NCI-H526 treated with DMSO at 0.1 percent for 48 hours (cell line): ENCODE data around the gene SLC7A1.

Source experiments
- DNase-seq: peaks from one replicate; lab custom pipeline; 2025; lab: John Stamatoyannopoulos, UW

SLC7A1 gene

DNA sequence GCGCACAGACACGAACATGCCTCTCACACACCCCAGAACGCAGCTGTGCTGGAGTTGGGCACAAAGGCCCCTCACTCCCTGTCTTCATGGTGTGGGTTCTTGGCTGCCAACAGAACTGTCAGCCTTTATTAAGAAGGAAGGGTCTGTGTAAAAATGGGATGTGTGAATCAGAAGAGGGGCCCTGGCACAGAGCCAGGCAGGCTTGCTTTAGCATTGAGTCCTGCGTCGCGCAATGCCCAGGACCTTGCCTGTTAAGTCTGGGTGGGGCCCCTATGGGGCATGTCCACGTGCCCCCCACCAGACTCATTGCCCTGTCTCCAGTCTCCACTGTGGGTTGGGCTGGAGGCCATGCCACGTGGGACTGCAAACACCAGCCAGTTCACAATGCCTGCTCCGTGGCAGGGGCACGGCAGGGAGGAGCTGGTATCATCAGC is 84.8 kb downstream of the SLC7A1 start:
- no peak for DNase-seq

DNA sequence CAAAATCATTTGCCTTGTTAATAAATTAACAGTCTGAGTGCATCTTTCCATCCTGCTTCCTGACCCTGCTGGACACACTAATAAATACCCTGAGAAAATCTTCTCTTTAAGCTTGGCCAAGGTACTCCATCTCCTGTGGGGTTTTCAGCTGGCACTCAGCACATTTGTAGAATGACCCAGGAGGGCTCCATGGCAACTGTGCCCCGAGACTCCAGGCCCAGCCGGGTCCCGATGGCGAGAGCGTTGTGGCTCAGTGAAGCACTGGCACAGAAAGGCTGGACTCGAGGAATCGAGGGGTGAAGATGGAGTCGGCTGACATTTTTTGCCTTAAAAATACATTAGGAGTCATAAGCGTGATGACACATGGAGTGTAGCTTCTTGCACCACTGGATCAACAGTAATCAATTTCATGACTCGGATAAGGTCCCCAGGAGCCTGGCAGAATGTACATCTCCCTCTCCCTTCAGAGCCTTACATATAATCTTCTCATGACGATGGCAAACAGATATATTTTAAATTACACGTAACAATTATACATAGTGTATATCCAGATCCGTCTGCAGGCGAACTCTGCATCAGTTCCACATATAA is 85.4 kb downstream of the SLC7A1 start:
- no peak for DNase-seq

DNA sequence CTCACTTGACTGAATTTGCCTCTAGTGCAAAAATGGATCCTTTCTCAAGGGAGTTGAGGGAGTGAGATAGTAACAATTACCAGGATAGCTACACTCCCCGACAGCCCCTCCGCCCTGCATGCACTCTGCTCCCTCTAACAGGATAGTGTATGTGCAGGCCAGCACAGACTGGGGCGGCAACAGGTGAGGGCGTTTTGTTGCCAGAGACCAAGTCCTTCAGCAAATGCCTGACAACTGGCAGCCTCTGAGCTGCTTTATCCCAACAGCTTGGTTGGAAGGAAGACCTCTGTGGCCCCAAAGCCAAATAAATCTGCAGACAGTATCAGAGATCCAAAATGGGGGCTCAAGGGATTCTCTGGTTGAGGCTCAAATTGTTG is 86.6 kb downstream of the SLC7A1 start:
- DNase-seq: no peak

DNA sequence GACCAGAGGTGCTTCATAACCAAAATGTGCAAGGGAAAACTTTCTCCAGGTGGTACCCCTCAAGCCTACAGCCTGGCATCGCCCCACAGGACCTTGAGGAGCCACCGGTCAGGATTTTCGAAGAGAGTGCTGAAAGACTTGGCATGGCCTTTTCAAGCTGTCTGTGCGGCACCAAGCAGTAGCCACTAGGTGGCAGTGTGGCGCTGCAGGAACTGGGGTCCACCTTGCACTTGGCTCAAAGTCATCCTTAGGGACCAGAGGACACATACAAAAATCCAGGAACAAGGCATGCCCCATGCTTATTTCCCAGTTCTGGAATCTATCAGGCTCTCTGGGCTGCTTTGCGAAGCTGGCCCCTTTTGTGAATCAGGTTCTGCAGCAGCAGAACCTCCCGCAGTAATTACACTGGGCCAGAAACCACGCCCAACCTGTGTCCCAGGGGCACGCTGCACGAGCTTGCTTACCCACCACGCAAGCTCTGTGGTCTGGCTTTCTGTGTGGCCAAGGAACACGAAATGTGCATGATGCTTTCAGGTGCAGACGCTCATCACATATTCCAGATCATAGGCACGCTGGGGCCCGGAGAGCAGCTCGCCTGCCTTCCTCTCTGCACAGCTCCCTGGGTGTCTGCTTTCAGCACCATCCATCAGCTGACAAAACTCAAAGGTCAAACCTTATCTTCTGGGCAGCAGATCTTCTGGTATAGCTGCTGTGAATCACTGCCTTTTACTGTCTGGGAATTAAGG is 87.2 kb downstream of the SLC7A1 start:
- peak; percentile 70 for DNase-seq

DNA sequence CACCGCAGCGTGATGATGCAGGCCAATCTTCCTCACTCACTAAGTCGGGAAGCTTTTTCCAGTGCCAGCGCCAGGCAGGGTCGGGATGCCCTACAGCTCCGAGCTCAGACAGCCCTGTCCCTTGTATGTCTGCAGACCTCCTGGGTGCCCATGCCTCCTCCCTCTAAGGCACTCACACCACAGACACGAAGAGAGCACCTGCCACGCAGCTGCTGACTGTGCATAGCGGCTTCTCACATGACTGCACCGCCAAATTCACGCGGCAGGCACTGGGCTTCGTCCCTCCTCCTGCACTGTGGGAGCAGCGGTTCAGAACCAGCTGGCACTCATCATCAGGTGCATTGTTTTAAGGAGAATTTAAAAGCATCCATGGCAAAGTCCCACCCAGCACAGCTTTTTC is 88.1 kb downstream of the SLC7A1 start:
- peak; percentile 74 for DNase-seq

DNA sequence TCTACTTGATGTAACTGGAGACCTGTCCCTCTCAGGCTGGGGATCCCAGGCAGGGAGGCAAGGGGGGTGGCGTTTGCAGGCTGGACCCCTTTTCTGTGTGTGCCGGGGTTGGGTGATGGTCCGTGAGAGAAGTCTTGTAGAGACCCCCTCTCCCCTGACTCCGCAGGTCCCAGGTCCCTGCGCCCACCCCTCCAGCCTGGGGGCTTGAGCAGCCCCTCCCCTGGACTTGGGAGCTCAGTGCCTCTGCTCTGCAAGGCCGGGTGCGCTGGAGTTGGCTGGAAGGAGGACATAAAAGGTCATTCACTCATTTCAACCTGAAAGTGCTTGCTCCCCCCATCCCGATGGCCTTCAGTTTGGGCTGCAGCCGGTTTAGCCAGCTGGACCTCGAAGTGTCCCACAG is 89.5 kb downstream of the SLC7A1 start:
- DNase-seq: no peak

DNA sequence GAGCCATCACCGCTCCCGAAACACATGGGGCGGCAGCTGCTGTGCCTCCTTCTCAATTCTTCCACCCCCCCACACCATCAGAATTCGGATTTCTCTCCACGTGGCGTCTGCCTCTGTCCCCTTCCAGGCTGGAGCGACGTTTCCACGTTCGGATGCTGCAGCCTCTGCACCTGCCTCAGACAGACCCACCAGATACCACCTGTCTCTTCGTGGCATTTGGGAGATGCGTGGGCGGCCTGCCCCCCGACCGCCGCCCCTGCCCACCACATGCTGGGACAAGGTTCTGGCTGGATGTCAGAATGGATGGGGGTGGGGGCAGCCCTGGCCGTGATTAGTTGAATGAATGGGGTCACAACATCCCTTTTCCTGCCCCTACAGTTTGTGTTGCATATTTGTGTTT is 90.0 kb downstream of the SLC7A1 start:
- DNase-seq: no peak

DNA sequence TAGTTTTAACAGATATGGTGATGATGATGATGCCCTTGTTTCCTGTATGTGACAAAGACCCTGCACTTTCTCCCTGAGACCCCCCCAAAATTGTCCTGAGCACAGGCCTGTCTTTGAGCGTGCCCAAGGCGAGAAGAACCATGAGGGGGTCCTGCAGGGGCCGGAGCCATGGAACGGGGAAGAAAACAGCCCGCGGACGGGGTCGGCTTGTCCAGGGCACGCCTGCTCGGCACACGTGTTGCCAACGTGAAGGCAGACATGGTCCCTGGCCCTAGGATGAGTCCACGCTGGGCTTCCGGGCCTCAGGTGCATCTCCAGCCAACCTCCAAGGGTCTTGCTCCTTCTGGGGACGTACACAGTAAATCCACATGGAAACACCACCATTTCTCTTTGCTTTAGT is 90.8 kb downstream of the SLC7A1 start:
- DNase-seq: no peak

DNA sequence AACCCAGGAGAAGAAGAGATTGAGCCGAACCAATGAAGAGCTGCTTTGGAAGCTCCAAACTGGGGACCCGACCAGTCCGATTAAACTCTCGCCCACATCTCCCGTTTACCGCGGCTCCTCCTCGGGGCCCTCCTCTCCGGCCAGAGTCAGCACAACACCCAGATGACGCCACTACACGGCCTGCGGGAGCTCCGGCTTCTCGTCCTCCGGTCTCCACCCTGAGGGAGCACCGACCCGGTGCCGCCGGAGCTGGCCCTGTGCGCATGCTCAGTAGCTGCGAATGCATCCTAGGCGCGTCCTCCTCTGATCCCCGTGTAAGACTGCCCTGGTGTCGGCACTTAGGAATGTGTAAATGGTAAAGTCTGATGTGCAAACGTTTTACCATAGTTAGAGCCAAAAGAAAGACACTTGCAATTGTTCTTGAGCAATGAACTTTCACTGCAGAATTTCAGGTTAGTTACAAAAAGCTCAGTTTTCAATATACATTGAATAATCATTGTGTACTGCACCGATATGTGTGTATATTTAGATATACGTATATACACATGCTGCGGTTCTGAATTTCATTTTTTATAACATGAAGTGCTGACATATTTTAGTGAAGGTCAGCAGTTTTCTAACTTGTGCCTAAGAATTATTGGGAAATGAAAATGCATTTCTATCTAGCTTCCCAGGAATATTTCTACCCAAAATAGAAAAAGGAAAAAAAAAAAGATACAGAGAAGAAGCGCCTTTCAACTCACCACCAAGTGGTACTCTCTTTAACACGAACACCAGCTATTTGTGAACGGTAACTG is 92.2 kb downstream of the SLC7A1 start:
- DNase-seq: no peak

DNA sequence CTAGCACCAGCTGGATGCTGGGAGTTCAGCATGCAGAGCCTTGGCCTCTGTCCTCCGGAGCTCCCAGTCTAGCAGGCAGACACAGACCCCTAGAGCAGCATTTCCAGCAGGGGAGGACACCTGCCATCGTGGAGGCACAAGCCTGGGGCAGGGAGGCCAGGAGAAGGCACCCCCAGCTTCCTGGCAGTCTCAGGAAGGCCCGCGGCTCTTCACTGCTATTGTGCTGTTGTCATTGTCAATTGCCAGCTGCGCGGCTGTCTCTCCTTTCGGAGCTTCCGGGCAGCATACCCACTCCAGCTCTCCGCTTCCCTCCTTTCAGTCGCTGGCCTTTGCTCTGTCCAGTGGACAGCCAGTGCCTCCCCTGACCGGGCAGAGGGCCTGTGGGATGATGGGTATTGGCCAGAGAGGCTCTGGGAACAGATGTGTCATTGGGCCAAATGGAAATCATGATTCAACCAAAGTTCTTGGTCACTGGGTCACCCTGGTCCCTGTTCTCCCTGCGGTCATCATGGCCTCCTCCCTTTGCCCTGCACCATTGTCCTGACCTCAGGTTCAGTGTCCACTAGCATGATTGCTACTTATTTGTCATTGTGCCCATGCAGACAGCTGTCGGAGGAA is 93.0 kb downstream of the SLC7A1 start:
- no peak for DNase-seq

DNA sequence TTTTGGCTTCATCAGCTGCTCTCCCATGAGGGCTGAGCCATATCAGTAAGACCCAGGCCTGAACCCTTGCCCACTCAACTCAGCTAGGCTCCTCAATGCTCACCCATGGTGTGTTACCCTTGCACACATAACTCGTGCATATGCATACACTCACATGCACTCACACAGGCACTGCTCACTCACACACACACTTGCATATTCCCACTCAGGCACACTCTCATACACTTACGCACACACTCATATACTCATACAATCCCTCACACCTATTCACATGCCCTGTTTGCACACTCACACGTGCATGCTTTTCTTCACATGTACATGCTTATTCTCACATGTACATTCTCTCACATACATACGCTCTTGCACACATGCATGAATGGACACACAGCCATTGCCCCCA is 93.8 kb downstream of the SLC7A1 start:
- no peak for DNase-seq

DNA sequence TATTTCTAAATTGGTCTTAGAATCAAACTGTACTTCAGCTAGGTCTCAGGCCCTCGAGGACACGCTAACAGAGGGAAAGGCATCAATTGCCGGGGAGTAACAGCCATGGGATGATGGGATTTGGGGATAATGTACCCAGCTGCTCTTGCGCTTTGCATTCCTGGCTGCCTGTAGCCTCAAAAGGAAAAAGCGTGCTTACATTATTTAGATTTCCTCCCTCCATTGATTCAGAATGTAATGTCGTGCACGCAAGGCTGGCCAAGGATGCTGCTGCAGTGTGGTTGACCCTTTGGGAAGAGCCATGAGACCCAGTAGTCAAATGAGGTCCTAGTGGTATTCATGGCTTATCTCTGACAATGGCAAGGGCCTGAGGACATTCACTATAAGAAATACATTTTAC is 95.1 kb downstream of the SLC7A1 start:
- DNase-seq: peak; percentile 31

DNA sequence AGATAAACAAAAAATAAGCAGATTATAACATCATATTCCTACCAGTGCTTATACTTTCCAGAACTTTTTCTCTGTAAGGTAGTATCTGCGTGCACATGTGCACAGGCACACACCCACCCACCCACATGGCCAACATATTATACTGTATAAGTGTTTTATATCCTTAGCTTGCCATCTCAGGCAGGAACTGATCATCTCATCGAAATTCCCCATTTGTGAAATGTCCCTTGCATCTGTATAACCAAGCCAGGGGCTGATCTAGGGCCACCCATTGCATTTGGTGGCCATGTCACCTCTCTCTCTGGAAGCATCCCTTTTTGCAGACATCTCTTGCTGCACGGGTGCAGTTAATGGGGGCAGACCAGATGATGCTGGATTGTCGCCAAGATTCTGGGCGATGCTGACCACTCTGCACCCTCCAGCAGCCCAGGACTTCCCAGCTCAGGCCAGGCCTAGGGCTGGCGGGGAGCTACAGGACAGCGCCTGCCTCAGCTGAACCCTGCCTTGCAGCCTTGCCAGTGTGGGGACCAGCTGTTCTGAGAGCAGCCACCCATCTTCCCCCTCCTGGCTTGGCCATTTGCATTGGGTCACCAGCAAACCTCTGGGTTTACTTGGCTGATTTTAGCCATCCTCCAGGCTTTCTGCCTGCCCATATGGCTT is 95.9 kb downstream of the SLC7A1 start:
- DNase-seq: no peak

DNA sequence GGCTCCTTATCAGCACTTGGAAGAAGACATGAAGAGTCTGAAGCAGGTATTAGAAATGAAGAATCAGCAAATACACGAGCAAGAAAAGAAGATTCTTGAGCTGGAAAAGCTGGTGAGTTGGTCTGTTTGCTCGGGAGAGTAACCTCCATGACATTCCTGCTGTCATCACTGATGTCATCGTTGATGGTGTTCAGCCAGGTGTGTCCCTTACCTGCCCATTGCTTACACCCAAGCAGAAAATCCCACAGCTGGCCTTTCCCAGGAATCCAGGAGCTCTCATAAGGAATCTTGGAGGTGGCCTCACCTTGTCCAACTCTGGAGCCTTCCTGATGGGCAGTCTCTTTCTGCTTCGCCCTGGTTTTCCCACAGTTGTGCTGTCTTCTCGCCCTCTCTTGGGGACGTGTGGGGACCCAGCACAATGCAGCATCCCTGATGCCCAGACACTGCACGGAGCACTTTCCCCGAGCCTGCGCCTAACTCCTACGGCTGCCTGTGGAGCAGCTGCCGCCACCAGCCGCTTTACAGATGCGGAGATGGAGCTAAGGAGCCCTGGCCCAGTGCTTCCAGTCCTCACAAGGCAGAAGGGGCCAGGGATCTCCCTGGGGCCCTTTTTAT is 97.0 kb downstream of the SLC7A1 start:
- DNase-seq: no peak

DNA sequence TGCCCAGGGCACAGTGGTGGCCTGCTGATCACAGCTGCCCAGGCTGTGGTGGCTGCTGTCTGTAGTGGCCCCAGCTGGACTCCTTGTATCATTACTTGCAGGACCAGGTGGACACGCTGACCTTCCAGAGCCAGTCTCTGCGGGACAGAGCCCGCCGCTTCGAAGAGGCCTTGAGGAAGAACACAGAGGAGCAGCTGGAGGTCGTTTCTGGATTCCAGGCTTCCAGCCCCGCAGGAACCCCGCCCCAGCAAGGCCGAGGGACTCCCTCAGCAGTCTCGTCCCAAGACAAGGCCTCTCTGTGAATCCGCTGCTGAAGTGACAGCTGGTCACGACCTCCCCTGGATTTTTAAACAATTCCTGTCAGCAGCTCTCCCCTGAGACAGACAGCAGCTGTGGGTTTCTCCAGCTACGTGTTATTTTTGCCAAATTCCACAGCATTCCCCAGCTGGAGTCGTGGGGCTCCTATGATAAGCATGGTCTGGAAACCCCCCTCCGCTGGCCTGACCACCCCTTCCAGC is 98.3 kb downstream of the SLC7A1 start:
- no peak for DNase-seq

DNA sequence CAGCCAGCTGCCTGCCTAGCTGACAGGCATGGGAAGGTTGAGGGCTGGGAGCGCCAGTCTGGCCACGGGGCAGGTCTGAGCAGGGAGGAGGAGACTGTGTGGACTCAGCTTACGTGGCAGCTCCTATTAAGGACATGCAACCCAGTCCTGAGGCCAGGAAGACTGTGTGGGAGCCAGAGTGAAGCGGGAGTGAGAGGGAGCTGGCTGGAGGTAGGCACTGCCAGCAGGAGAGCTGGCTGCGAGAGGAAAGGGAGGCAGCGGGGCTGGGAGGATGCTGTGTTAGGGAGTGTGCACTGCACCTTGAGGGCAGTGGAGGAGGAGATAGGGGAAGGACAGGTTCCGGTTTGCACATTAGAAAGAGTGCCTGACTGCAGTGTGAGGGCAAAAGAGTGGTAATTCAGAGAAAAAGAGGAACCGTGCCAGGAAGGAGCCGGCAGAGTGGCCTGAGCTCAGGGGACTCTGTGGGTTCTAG is 99.2 kb downstream of the SLC7A1 start:
- DNase-seq: no peak

DNA sequence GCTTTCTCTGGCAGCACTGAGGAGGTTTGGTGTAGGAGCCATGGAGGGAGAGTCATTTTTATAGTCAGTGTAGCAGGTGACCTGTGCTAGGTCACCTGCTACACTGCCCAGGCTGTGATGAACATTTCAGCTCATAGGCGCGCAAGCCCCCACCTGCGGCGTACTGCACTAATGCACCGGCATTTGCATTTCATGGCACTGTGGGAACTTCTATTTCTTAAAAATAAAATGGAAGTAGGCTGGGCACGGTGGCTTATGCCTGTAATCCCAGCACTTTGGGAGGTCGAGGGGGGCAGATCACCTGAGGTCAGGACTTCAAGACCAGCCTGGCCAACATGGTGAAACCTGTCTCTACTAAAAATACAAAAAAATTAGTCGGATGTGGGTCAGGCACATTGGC is 101.0 kb downstream of the SLC7A1 start:
- no peak for DNase-seq

DNA sequence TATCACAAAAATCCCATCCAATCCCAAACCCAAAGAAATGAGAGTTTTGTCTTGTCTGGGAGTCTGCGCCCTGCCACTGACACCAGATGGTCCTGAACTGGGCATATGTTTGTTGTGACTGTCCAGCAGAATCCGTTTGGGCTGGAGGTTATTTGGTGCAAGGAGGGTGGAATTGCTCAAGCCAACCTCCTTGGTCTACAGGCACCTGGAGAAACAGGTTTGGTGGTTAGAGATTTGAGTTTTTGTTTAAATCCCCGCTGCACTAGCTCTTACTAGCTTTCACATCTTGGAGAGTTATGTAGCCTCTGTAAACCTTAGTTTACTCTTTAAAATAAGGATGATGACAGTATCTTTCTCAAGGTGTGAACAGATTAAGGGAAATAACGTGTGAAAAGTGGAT is 101.7 kb downstream of the SLC7A1 start:
- DNase-seq: no peak

DNA sequence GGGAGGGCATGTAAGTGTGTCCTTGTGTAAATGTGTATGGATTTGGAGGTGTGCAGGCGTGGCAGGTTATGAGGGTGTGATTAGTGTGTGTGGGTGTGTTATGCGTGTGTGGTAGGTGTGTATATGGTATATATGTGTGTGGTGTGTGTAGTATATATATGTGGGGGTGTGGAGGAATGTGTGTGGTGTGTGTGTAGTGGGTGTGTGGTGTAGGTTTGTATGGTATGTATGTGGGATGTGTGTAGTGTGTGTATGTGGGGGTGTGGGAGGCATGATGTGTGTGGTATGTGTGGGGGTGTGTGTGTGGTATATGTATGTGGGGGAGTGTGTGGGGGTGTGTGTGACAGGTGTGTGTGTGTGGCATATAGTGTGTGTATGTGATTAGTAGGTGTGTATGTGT is 104.2 kb downstream of the SLC7A1 start:
- DNase-seq: no peak

DNA sequence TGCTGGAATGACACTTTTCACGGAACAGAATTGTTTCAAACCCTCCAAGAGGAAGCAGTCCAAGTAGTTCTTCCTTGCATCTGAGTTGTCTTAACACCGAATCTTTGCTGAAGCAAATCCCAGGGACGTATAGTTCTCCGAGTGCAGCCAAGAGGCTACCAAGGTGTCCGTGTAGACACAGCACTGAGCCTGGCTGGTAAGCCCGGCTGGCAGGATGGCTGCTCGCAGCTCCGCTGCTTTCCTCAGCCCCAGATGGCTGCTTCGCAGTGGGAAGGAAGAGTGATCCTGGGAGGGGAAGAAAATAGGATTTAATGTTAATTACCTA is 105.0 kb downstream of the SLC7A1 start:
- no peak for DNase-seq
